ENCODE data around the gene DOP1B. TPM values are rescaled to one million over a fixed set of nuclear protein-coding genes. Genes with fewer than 3 reads are reported as not detected.

Gene DOP1B
- total RNA-seq, 1 donor from 2014 or later = 37.6 TPM

- DNase-seq (ENCODE audit: low read depth) = no peak
- no peak for TF ChIP-seq CTCF (conservative IDR thresholded peaks at IDR 0.05; ENCODE audit: low read depth, low read length)
- H3K4me3 ChIP-seq (ENCODE audit: low read depth, low read length) = no peak overlapping the region
Measured at GRCh38 chr21:36149788-36150711, 6.6 kb upstream of the DOP1B start.

GRCh38 chr21:36155603-36156338, 853 bp upstream of the DOP1B start:
- no peak for TF ChIP-seq CTCF (conservative IDR thresholded peaks at IDR 0.05; ENCODE audit: low read depth, low read length)
- H3K4me3 ChIP-seq (ENCODE audit: low read depth, low read length) = peak overlapping the region; percentile 70
- no peak for DNase-seq (ENCODE audit: low read depth)

GRCh38 chr21:36156339-36156814, 247 bp upstream of the DOP1B start:
- DNase-seq (ENCODE audit: low read depth) = peak; percentile 65
- peak overlapping the region; percentile 86 for H3K4me3 ChIP-seq (ENCODE audit: low read depth, low read length)
- TF ChIP-seq CTCF (conservative IDR thresholded peaks at IDR 0.05; ENCODE audit: low read depth, low read length) = no peak

- TF ChIP-seq CTCF (conservative IDR thresholded peaks at IDR 0.05; ENCODE audit: low read depth, low read length) = no peak
- DNase-seq (ENCODE audit: low read depth) = no peak
- no peak overlapping the region for H3K4me3 ChIP-seq (ENCODE audit: low read depth, low read length)
Measured at GRCh38 chr21:36159356-36159921, 2.8 kb downstream of the DOP1B start.

GRCh38 chr21:36160850-36161178, 4.2 kb downstream of the DOP1B start:
- TF ChIP-seq CTCF (conservative IDR thresholded peaks at IDR 0.05; ENCODE audit: low read depth, low read length) = no peak
- DNase-seq (ENCODE audit: low read depth) = no peak
- no peak overlapping the region for H3K4me3 ChIP-seq (ENCODE audit: low read depth, low read length)

- TF ChIP-seq CTCF (conservative IDR thresholded peaks at IDR 0.05; ENCODE audit: low read depth, low read length) = no peak
- H3K4me3 ChIP-seq (ENCODE audit: low read depth, low read length) = no peak overlapping the region
- no peak for DNase-seq (ENCODE audit: low read depth)
Measured at GRCh38 chr21:36162631-36163030, 6.0 kb downstream of the DOP1B start.

All from epithelial cell of proximal tubule (primary cell).